Activated naive CD4-positive, alpha-beta T cell treated with Interleukin-2 at 50 U/mL for 16 hours (primary cell): ENCODE measurements around the gene GSTM5.
A peak's percentile ranks its signal among the peaks of the same experiment; 100 is the strongest.
"Not testable (repeated sequence)": the region's sequence is repeated elsewhere in the genome, so short reads cannot be mapped to it uniquely, and the experiment has no call there.

Experiments used
- DNase-seq: peaks from one replicate; pipeline ENCODE4 v3.0.0-alpha.2; 2020

GSTM5 gene

DNA sequence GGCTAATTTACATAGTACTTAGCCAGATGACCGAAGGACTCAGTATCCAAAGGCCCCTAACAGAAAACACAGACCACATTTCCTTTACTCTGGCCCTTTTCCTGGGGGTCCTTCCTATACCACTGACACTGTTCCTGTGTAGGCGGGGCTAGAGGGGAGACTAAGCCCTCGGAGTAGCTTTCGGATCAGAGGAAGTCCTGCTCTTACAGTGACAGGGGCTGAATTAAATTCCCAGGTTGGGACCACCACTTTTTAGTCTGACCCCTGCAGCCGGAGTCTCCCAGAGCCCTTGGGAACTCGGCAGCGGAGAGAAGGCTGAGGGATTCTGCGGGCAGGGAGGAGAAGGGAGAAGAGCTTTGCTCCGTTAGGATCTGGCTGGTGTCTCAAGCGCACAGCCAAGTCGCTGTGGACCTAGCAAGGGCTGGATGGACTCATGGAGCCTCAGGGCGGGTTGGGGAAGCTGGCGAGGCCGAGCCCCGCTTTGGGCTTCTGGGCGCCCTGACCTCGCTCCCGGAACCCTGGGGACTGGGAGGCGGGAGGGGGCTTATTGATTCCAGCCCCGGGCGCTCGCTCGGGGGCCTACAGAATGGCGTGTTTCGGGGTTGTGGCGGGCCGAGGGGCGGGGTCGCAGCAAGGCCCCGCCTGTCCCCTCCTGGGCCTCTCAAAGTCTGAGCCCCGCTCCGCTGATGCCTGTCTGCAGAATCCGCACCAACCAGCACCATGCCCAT, at the start of gene GSTM5:
Gene GSTM5 (plus strand): TSS at position 659 of the 728 bp plus-strand sequence. CDS start 62 bp downstream, at position 721.
- not testable (repeated sequence) for DNase-seq

DNA sequence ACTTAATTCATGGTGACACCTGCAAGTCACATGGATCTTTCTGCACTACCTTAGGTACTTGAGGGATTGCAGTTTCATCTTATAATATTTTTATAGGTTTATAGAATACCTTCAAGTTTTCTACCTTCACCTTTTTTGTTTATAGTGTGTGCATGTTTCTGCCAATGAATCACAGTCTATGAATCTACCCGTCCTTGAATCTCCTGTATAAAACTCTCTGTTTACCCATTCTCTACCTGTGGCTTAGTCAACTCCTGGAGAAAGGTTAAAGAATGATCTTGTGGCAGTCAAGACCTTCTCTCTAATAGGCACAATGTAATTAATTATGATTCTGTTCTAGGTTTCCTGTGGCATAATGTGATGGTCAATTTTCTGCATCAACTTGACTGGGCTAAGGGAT, 47.4 kb upstream of the GSTM5 start:
- no peak for DNase-seq

GRCh38 chr1:109667452-109668122, 44.5 kb upstream of the GSTM5 start, which contains the start of gene GSTM2:
Gene GSTM2 (plus strand): TSS chr1:109668057. CDS start chr1:109668116, 59 bp downstream.
- peak; percentile 84 for DNase-seq

DNA sequence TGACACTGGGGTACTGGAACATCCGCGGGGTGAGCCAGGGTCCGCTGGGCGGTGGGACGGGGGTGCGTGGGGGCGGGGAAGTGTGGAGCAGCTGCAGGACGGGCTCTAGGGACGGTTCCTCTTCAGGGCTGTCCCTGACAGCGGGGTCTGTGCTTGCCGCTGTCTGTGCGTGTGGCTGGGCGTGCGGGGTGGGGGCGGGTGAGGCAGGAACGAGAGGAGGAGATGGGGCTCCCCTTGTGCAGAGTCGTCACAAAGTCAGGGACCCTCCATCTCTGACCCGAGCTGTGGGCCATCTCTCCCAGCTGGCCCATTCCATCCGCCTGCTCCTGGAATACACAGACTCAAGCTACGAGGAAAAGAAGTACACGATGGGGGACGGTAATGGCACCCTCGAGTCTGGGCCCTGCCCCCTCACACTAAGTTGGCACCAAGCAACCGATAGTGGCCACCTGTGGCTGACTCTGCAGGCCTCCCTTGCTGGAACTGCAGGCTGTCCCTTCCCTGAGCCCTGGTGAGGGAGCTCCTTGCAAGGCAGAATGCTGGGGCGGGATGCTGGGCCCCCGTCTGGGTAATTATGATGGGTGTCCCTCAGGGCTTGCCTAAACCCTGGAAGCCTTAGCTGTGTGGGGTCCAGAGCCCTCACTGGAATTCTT, 43.8 kb upstream of the GSTM5 start:
- no peak for DNase-seq

DNA sequence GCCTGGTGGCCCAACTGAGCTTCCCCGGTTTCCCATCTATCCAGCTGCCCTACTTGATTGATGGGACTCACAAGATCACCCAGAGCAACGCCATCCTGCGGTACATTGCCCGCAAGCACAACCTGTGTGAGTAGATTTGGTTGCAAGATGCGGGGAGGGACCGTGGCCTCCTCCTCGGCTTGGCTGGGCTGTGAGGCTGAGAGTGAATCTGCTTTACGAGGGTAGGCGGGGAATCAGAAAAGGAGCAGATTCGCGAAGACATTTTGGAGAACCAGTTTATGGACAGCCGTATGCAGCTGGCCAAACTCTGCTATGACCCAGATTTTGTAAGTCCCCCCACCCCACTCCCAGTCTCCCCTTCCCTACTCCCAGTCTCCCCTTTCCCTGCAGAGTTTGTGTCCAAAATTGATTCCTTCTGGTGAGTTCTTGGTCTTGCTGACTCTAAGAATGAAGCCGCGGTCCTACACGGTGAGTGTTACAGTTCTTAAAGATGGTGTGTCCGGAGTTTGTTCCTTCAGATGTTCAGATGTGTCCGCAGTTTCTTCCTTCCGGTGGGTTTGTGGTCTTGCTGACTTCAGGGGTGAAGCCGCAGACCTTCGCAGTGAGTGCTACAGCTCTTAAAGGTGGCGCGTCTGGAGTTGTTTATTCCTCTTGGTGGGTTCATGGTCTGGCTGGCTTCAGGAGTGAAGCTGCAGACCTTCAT, 42.7 kb upstream of the GSTM5 start:
- DNase-seq = no peak

DNA sequence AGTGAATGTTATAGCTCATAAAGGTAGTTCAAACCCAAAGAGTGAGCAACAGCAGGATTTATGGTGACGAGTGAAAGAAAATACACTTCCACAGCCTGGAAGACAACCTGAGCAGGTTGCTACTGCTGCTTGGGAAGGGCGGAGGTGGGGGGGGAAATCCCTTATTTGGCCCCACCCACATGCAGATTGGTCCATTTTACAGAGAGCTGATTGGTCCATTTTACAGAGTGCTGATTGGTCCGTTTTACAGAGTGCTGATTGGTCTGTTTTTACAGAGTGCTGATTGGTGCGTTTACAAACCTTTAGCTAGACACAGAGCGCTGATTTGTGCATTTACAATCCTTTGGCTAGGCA, 42.1 kb upstream of the GSTM5 start:
- DNase-seq = not testable (repeated sequence)

- no peak for DNase-seq
These were observed 41.0 kb upstream of the GSTM5 start for GRCh38 chr1:109671067-109671466.

DNA sequence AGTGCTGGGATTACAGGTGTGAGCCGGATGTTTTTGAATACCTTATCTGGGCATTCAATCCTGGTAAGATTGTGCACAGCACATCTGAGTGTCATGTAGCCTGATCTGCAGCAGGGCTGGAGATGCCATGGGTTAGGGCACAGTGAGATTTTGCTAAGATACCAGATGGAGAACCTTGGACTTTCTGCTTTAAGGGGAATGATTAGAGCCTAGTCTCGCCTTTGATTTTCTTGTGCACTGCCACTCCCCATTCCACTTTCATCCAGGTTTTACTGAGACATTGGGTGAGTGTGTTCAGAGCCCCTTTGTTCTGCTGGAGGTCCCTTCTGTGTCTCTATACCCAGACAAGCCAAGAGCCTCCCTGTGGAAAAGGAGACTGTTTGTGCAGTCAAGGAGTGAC, 38.2 kb upstream of the GSTM5 start:
- not testable (repeated sequence) for DNase-seq

DNA sequence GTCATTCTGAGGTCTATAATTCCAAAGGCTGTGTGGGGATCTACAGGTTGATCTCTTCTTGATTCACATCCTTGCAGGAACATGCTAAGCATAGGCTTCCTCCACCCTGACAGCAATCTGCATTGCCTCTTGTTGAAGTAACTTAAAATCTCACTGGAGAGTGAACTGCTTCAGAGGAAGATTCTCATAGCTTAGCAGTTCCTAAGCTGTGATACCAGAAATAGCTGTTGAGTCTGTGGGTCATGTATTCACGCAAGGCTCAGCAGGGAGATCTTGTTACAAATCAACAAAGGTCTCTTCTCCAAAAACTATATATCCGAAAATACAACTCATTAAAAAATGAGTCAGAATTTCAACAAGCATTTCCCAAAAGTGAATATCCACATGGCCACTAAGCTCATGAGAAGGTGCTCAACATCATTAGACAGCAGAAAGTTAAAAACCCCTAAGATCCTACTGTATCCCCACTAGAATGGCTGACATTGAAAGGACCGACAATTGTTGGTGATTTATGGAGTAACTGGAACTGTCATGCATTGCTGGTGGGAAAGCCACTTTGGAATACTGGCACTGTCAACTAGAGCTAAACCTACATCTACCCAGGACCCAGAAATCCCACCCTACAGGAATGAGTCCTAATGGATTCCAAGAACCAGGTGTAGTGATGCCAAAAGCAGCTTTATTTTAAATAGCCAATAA, 35.2 kb upstream of the GSTM5 start:
- DNase-seq = not testable (repeated sequence)

DNA sequence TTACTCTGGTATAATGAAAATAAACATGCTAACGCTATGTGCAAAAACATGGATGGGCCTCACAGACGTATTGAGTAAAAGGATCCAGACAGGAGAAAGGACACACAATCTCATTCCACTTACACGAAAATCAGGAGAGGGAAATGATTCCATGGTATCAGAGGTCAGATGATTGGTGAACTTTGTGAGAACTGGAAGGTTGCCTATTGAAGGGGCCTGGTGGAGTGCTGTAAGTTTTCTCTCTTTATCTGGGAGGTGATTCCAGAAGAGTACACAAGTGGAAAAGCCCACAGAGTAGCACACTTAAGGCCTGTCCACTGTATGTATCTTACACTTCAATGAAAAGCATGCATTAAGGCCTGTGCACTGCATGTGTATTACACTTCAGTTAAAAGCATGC, 34.6 kb upstream of the GSTM5 start:
- DNase-seq = no peak

DNA sequence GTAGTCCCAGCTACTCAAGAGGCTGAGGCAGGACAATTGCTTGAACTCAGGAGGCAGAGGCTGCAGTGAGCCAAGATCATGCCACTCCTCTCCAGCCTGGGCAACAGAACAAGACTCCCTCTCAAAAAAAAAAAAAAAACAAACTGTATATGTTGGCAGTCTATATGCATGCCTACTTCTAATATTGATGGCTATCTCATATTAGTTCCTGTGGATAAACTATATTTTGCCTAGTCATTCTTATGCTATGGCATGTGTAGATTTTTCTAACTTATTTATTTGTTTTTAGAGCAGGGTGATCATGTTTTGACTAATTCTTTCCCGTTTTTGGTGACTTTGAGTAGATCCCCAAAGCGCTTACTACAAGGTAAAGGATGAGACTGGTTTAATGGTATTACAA, 33.4 kb upstream of the GSTM5 start:
- DNase-seq = not testable (repeated sequence)

- not testable (repeated sequence) for DNase-seq
These were observed 27.3 kb upstream of the GSTM5 start for GRCh38 chr1:109684777-109685176.

DNA sequence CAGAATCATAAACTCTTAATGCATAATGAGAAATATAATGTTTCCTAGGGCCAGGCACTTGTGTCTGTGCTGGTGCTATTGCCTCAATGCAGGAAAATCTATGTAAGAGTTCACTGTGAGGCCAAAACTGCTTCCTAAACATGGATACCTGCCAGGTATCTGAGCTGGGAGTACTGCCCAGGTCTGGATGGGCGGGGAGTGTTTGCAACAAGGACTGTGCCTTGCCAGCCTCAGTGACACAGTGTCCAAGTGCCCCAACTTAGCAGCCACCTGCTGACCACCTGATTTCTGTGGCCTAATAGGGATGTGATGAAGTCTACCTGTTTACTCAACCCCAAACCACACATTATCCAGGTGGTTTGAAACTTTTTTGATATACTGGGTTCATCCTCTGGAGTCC, 26.7 kb upstream of the GSTM5 start:
- DNase-seq = not testable (repeated sequence)

- DNase-seq = not testable (repeated sequence)
These were observed 26.2 kb upstream of the GSTM5 start for GRCh38 chr1:109685890-109686289.

- DNase-seq = not testable (repeated sequence)
These were observed 24.9 kb upstream of the GSTM5 start for GRCh38 chr1:109687109-109687508.

GRCh38 chr1:109687641-109688499, 24.2 kb upstream of the GSTM5 start, which contains the start of gene GSTM1:
Gene GSTM1 (plus strand): TSS chr1:109687817. CDS start chr1:109687874, 57 bp downstream.
- DNase-seq = peak; percentile 79

- DNase-seq = no peak
These were observed 22.1 kb upstream of the GSTM5 start for GRCh38 chr1:109689844-109690405.

GRCh38 chr1:109691759-109692158, 20.3 kb upstream of the GSTM5 start:
- DNase-seq = no peak

- not testable (repeated sequence) for DNase-seq
These were observed 17.7 kb upstream of the GSTM5 start for GRCh38 chr1:109694400-109694799.

DNA sequence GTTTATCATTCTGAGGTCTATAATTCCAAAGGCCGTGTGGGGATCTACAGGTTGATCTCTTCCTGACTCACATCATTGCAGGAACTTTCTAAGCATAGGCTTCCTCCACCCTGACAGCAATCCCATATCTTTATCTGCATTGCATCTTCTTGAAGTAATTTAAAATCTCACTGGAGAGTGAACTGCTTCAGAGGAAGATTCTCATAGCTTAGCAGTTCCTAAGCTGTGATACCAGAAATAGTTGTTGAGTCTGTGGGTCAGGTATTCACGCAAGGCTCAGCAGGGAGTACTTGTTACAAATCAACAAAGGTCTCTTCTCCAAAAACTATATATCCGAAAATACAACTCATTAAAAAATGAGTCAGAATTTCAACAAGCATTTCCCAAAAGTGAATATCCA, 16.9 kb upstream of the GSTM5 start:
- DNase-seq = not testable (repeated sequence)

- DNase-seq = no peak
These were observed 15.0 kb upstream of the GSTM5 start for GRCh38 chr1:109697066-109697465.
